MG63 (cell line): ENCODE data around the gene TMEM271. TPM values are rescaled to one million over a fixed set of nuclear protein-coding genes. Genes with fewer than 3 reads are reported as not detected.

Experiments
- DNase-seq: peaks from one replicate; pipeline ENCODE4 v3.0.0-alpha.2; 2020
- H3K27me3 ChIP-seq: fragments of 250-450 bp; sonication (Bioruptor Pico); 2 replicates; pipeline ENCODE4 v1.5.1; 2020; ENCODE audit warnings: mild to moderate bottlenecking, moderate library complexity
- H3K36me3 ChIP-seq: fragments of 250-450 bp; sonication (Bioruptor Pico); 2 replicates; pipeline ENCODE4 v1.5.1; 2020; ENCODE audit warnings: mild to moderate bottlenecking, moderate library complexity
- H3K4me3 ChIP-seq: fragments of 250-450 bp; sonication (Bioruptor Pico); 2 replicates; pipeline ENCODE4 v1.5.1; 2020; ENCODE audit warnings: mild to moderate bottlenecking, moderate library complexity
- H3K9me3 ChIP-seq: fragments of 250-450 bp; sonication (Bioruptor Pico); 2 replicates; pipeline ENCODE4 v1.5.1; 2020; ENCODE audit warnings: mild to moderate bottlenecking, moderate library complexity
- total RNA-seq: library from RNA; depleted of rRNA; stranded (reverse); fragments of >200 nt; shearing (Covaris generic); gene quantifications from 2 replicates; pipeline ENCODE4 v1.2.3, GENCODE V29; 2014; ENCODE audit warnings: low replicate concordance; rRNA removed

Gene TMEM271, protein sequence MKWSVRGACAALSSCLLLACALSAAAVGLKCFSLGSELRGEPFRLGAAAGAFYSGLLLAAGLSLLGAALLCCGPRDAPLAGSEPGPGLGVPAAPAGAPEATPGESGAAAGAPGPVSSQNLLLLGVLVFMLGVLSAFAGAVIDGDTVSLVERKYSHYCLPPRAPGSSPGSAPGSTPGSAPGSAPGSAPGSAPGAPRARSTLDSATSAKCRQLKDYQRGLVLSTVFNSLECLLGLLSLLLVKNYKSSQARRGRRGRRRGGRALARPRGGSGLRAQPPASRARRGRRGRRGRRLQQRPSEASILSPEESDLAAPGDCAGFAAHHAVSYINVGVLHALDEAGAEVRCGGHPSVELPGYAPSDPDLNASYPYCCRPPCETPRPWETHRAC
- total RNA-seq = not detected in 2 replicates

DNA sequence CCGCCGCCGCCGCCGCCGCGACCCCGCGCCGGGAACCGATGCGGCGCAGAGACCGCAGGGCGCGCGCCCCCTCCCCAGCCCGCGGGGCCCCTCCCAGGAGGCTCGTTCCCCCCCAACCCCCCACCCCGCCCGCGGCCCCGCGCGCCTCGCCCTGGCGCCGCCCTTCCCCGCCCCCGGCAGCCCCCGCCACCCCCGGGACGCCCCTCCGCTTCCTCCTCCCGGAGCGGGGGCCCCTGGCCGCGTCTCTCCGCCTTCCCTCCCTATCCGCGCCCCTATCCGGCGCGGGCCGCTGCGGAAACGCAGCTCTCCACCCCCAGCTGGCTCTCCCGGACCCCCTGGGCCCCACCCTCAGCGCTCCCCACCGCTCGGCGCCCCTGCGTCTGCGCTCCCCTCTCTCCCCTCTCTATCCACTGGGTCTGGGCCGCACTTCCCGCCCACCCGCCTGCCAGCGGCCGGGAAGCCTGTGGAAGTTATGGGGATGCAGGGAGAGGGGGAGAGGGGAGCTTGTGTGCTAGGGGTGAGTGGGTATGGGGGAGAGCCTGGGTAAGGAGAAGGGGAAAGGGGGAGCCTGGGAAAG lies at the start of gene TMEM271:
Gene TMEM271 (minus strand): TSS at position 51 of the 577 bp plus-strand sequence. CDS start 233 bp downstream, outside the sequence.
- H3K27me3 ChIP-seq = peaks cover 8% of the 10 kb centered on the region; the same call in 1 of the 2 replicates
- no peak for DNase-seq
- no peaks in the 10 kb centered on the region for H3K9me3 ChIP-seq
- no peaks in the 10 kb centered on the region for H3K36me3 ChIP-seq
- no peak within 1 kb of the TSS for H3K4me3 ChIP-seq

DNA sequence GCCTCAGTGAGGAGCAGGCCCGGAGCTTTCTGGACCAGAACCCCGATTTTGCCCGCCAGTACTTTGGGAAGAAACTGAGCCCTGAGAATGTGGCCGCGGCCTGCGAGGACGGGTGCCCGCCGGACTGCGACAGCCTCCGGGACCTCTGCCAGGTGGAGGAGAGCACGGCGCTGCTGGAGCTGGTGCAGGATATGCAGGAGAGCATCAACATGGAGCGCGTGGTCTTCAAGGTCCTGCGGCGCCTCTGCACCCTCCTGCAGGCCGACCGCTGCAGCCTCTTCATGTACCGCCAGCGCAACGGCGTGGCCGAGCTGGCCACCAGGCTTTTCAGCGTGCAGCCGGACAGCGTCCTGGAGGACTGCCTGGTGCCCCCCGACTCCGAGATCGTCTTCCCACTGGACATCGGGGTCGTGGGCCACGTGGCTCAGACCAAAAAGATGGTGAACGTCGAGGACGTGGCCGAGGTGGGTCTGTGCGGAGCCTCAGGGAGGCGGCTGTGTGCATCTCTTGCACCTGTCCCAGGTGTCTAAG lies 49.6 kb upstream of the TMEM271 start:
- no peak for DNase-seq
- no peaks in the 10 kb centered on the region for H3K9me3 ChIP-seq

DNA sequence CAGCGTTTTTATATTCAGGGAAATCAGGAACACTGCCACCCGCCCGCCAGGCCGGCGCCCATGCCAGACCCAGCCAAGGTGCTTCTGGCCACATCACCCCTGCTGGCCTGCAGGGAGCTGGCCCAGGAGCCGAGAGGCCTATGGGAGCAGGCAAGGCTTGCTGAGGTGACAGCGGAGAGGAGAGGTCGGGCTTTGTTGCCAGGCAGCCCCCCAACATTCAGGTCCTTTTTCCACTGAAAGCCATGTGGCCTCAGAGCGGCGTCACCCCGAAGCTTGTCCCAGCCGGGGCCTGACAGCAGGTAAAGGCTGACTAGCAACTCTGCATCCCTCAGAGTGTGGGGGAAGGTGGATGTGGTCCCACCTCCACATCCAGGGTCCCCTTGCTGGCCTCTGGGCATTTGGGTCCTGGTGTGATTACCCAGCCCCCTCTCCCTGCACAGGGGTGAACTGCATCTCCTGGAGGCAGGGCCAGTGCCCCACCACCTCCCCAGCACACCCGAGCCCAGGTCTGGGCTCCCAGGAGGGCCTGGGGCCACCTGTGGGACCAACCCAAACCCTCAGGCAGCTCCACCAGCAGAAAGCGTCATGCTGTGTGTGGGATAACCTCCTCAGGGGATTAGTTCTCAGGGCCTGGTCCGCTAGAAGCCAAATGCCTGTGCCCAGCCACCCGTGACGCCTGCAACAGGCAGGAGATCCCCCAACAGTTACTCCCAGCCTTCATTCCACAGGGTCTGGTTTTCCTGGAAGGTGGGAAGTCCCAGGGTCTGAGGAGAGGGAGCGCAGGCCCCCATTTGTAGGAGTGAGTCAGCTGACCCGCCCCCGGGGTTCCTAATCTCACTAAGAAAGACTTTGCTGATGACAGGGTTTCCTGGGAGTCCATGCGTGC lies 48.9 kb upstream of the TMEM271 start, which contains the start of gene PDE6B:
Gene PDE6B (plus strand): TSS at position 869 of the 886 bp plus-strand sequence. CDS start 54 bp downstream, outside the sequence.
- Histone ChIP-seq H3K4me3 (no peak within 1 kb of the TSS), H3K36me3 (no peaks in the 10 kb centered on the region), H3K9me3 (no peaks in the 10 kb centered on the region), H3K27me3 (no peaks in the 10 kb centered on the region)
- DNase-seq = no peak

More for the DNA sequence above, 49.6 kb upstream of the TMEM271 start:
- H3K4me3 ChIP-seq = no peak overlapping the region
- no peaks in the 10 kb centered on the region for H3K36me3 ChIP-seq
- no peaks in the 10 kb centered on the region for H3K27me3 ChIP-seq

DNA sequence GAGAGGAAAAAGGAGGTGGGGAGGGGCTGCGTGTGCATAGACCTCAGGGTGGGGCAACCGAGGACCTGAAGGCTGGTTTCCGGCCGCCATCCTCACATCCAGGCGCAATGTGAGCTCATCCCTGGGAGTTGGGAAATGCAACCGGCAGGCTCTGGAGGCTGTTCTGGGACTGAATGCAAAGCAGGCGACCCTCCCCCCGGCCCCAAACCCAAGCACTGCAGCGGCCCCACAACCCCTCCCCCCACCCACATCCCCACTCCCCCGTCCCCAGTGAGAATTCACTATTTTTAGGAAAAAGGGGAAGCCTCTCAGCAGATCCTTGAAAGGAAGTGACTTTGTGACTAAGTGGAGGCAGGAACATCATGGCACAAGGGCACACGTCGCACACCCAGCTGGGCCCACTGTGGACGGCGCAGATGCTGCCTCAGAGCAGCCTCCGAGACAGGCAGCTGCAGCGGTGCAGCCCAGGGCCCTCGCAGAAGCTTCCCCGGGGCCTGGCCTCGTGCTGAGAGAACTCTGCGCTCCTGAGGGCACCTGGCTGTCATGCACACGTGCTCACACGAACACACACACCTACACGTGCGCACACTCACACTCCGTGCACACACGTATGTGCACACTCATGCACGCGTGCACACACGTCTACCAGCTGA lies 47.9 kb upstream of the TMEM271 start:
- no peak overlapping the region for H3K4me3 ChIP-seq
- H3K27me3 ChIP-seq = no peaks in the 10 kb centered on the region
- no peaks in the 10 kb centered on the region for H3K9me3 ChIP-seq
- no peak for DNase-seq
- H3K36me3 ChIP-seq = no peaks in the 10 kb centered on the region

DNA sequence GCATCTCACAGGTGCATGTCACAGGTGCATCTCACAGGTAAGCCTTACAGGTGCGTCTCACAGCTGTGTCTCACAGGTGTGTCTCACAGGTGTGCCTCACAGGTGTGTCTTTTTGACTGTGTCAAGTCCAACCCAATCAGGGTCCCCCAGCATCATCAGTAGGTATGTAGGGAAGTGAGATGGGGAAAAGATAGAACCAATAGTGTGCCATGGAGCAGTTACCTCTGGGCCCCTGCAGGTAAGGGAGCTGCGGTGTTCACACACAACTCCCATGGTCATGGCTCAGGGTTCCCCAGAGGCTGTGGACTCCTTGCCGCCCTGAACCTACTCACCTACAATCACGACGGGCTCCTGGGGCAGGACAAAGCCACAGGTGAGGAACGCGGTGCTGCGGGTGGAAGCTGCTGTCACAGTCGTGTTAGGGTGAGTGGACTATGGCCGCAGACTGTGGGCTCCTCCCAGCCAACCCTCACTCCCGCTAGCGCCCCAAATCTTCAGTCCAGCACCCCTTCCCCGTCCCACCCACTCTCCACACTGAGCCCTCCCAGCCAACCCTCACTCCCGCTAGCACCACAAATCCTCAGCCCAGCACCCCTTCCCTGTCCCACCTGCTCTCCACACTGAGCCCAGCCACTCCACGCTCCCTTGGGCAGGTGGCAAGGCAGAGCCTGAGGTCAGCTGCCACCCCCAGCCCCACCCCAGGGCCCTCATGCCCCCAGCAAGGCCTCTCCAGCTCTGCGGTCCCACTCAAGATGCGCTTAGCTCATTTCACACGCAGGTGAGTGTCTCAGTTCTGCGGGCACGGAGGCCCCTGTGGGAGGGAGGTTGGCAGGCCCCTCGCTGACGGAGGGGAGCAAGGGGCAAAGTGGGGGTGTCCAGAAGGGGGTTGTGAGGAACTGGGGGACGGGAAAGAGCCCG lies 47.2 kb upstream of the TMEM271 start:
- no peaks in the 10 kb centered on the region for H3K27me3 ChIP-seq
- H3K4me3 ChIP-seq = no peak overlapping the region
- no peaks in the 10 kb centered on the region for H3K36me3 ChIP-seq
- DNase-seq = no peak
- no peaks in the 10 kb centered on the region for H3K9me3 ChIP-seq

DNA sequence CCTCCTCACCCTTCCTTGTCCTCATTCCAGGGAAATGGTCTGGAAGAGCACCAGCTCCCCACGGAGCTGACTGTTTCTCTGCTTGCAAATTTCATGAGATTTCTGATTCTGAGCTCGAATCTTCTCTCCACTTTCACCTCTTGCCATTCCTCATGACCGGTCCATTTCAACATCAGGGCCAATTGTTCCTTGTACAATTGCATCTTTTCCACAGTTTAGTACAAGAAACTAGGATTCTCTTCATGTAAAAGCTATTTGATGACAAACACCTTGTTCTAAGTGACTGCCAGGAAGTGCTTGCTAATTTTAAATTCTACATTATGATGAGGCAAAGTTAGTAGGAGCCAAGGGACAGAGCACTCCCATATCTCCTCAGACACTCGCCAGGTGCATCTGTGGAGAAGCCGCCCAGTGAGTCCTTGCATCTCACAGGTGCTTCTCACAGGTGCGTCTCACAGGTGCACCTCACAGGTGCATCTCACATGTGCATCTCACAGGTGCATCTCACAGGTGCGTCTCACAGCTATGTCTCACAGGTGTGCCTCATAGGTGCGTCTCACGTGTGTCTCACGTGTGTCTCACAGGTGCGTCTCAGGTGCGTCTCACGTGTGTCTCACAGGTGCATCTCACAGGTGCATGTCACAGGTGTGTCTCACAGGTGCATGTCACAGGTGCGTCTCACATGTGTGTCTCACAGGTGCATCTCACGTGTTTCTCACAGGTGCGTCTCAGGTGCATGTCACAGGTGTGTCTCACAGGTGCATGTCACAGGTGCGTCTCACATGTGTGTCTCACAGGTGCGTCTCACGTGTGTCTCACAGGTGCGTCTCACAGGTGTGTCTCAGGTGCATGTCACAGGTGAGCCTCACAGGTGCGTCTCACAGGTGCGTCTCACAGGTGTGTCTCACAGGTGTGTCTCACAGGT lies 46.2 kb upstream of the TMEM271 start:
- Histone ChIP-seq H3K27me3 (no peaks in the 10 kb centered on the region), H3K4me3 (no peak overlapping the region), H3K36me3 (no peaks in the 10 kb centered on the region), H3K9me3 (no peaks in the 10 kb centered on the region)
- no peak for DNase-seq

DNA sequence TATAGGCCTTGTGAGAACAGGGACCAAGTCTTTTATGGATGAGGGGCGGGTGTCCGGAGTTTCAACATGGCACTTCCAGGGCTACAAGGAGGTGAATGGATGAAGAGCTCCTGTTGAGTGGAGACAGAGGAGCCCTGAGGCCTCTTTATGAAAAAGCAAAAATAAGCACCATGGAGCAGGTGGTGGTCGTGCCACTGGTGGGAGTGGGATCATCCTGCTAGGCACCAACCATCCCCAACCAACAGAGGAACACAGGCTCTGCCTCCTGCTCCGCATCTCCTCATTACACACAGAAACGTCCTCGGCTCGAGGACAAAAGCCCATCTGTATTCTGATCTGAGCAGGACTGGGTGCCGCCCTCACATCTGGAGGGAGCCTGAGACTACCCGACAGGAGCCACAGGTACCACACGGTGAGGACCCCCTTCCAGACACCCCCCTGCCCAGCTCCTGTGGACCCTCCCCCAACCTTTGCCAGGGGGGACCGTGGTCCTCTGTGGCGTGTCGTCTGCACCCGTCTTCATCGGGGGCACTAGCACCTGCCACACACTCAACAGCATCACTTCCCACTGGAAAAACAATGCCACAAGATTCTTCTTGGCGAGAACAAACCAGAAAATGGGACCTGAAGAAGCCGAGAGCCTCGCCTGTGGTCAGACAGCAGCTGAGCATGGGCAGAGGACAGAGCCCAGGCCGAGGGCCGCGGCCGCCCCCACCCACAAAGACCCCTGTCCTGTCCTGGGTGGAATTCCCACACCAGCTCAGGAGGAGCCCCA lies 45.4 kb upstream of the TMEM271 start:
- H3K4me3 ChIP-seq = no peak overlapping the region
- no peaks in the 10 kb centered on the region for H3K36me3 ChIP-seq
- H3K27me3 ChIP-seq = no peaks in the 10 kb centered on the region
- no peaks in the 10 kb centered on the region for H3K9me3 ChIP-seq
- DNase-seq = no peak

DNA sequence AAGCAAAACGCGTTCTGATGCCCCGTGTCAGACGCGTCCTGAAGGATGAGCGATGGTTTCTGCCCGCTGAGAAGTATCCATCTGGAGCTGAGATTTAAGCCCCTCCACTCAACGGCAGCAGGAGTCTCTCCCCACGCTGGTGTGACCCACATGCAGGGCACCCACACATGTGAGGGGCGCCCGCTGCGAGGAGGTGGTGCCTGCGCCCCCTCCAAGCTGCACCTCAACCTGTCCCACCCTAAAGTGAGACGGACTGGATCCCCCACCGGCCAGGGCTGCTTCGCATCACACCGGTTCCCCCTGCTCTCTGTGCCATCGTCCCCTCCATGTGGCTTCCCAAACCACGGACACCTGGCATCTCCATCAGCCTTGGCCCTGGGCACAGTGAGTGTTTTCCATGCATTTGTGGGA lies 44.8 kb upstream of the TMEM271 start:
- no peak for DNase-seq
- Histone ChIP-seq H3K4me3 (no peak overlapping the region), H3K9me3 (no peaks in the 10 kb centered on the region), H3K27me3 (no peaks in the 10 kb centered on the region), H3K36me3 (no peaks in the 10 kb centered on the region)

DNA sequence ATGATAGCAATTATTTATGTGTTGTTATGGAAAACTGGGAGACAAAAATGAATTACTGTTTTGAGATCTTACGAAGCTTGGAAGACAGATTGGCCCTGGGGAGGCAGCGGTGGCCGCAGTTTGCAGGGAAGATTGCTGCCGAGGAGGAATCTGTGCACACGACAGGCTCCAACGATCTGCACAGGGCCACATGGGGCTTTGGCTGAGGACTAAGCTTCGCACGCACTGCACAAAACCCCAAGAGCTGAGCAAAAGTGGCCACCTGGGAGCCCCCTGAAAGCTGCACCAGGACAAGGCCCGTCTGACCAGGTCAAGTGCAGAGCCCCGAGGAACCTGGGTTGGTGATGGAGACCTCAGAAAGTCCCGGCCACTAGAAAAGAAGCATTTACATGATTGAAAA lies 44.1 kb upstream of the TMEM271 start:
- Histone ChIP-seq H3K36me3 (no peaks in the 10 kb centered on the region), H3K4me3 (no peak overlapping the region), H3K9me3 (no peaks in the 10 kb centered on the region), H3K27me3 (no peaks in the 10 kb centered on the region)
- no peak for DNase-seq

DNA sequence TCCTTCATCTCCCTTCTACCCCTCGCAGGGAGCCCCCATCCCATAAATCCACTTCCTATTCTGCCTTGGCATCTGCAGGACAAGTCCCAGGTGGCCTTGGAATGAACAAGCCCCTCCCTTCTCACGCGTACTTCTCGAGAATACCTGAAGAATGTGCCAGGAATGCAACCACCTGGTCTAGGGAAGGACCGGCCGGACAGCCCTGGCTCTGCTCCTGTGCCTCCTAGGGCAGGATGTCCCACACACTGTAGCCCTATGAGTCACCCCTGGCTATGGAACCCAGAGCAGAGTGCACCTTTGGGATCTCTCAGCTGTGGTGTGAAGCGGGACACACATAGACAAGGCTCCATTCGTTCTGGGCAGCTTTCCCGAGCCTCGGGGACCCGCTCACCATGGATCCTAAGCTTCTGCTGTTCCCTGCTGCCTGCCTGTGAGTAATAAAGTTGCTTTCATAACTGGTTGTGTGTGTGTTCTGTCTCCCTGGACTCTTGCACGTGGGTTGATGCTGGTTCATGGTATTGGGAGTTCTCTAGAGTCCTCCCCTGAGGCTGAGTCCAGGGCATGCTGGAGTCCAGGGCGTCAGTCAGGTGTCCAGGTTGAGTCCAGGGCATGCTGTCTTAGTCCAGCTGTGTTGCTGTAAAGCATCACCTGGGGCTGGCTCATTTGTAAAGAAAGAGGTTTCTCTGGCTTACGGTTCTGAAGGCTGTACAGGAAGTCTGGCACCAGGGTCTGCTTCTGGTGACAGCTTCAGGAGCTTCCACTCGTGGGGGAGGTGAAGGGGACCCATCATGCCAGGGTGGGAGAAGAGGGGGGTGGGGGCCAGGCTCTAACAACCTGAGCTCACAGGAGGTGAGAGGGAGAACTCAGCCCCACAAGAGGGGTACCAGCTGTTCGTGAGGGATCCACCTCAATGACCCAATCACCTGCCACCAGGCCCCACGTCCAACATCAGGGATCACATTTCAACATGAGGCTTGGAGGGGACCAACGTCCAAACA lies 41.8 kb upstream of the TMEM271 start:
- no peak for DNase-seq
- no peak overlapping the region for H3K4me3 ChIP-seq
- no peaks in the 10 kb centered on the region for H3K36me3 ChIP-seq

DNA sequence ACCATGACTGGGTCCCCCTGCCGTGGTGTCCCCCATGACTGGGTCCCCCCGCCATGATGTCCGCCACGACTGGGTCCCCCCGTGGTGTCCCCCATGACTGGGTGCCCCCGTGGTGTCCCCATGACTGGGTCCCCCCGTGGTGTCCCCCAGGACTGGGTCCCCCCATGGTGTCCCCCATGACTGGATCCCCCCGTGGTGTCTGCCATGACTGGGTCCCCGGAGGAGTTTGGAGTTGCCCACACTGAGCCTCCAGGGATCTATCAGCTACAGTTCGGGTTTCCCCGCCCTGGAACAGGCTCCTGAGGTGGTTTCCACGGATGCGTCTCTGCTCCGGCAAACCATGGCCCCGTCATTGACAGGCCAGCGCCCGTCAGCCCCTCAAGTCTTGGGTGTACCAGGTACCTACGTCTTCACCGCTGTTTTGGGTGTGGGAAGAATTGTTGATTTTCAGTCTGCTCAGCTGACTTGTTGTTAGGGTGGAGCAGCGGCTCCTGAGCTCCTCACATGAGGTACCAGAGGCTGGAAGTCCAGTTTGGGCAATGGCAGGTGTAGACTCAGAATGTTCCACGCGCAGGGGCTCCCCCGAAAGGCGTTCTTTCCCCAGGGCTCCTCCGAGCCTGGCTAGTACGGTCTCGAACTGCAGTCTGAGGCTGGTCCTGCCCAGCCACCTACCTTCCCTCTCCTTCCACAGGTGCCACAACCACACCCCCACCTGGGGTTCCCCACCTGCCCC lies 41.0 kb upstream of the TMEM271 start:
- no peaks in the 10 kb centered on the region for H3K27me3 ChIP-seq
- no peak overlapping the region for H3K4me3 ChIP-seq
- DNase-seq = no peak
- no peaks in the 10 kb centered on the region for H3K36me3 ChIP-seq
- H3K9me3 ChIP-seq = no peaks in the 10 kb centered on the region

More for the DNA sequence above, 41.8 kb upstream of the TMEM271 start:
- H3K27me3 ChIP-seq = no peaks in the 10 kb centered on the region
- H3K9me3 ChIP-seq = no peaks in the 10 kb centered on the region

DNA sequence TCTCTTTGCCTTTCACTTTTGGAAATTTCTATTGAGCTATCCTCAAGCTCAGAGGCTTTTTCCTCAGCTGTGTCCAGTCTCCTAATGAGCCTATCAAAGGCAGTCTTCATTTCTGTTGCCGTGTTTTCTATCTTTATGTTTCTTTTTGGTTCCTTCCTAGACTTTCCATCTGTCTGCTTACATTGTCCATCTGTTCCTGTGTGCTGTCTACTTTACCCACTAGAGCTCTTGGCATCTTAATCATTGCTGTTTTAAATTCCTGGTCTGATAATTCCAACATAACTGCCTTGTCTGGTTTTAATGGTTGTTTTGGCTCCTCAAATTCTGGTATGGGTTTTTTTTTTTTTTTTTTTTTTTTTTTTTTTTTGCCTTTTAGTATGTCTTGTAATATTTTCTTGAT lies 40.0 kb upstream of the TMEM271 start:
- Histone ChIP-seq H3K4me3 (no peak overlapping the region), H3K27me3 (no peaks in the 10 kb centered on the region), H3K9me3 (no peaks in the 10 kb centered on the region), H3K36me3 (no peaks in the 10 kb centered on the region)
- no peak for DNase-seq
